HepG2 (cell line): ENCODE results near the gene SLC39A10. TPM values are rescaled to one million over a fixed set of nuclear protein-coding genes. Genes with fewer than 3 reads are reported as not detected.

Experiments used
- ATAC-seq: fragments of 200-7000 bp; cut with Tn5 transposase; 3 replicates; pipeline ENCODE4 v1.9.1; 2020; ENCODE audit warnings: mild to moderate bottlenecking, moderate library complexity
- BruUV-seq: library from RNA; stranded (reverse); fragments of 400-500 nt; replicated peaks from 2 replicates; lab custom pipeline; 2021; lab: Mats Ljungman, UMichigan
- CTCF ChIA-PET: fragments of 300-600 bp; formaldehyde crosslinking; extraction: SDS; loops from one replicate; lab custom pipeline; 2021; ENCODE audit warnings: low total read pairs, inconsistent platforms, low intra/inter-chr PET ratio; lab: Yijun Ruan, JAX
- POLR2A ChIA-PET: fragments of 350-600 bp; sonication (Branson Sonifier 250); formaldehyde crosslinking; loops from one replicate; lab custom pipeline; 2020; ENCODE audit warnings: antibody characterized with exemption, inconsistent platforms; lab: Yijun Ruan, JAX
- DNase-seq: peaks from one replicate; pipeline ENCODE4 v3.0.0-alpha.2; 2015; ENCODE audit warnings: low spot score
- FAIRE-seq: peaks from 3 replicates; lab custom pipeline; 2011; peaks lifted over from hg19 to GRCh38; lab: Jason Lieb, UNC
- H2AFZ ChIP-seq: one replicate; pipeline ENCODE4 v1.6.1; 2011; ENCODE audit warnings: low read length, inconsistent platforms
- H3K27ac ChIP-seq: fragments of 300-600 bp; 3 replicates; pipeline ENCODE4 v1.8.0; 2011; ENCODE audit warnings: mixed run types, mild to moderate bottlenecking, mixed read lengths, low read length, inconsistent platforms; ENCODE audit not compliant: insufficient read depth; ENCODE audit errors: extremely low read length
- H3K27me3 ChIP-seq, 2 experiments: fragments of 200-600 bp in 1 of 2; 2 replicates in 1 of 2; 3 replicates in 1 of 2; pipeline versions ENCODE4 v1.6.0 to v1.8.0; 2011; ENCODE audit warnings: low read length in 2 of 2, mild to moderate bottlenecking in 2 of 2, moderate library complexity in 2 of 2, inconsistent platforms in 1 of 2; ENCODE audit not compliant: insufficient read depth in 2 of 2, control insufficient read depth in 1 of 2
- H3K36me3 ChIP-seq, 2 experiments: fragments of 200-600 bp in 1 of 2; replicated peaks in 1 of 2; 2 replicates in 1 of 2; 3 replicates in 1 of 2; pipeline versions ENCODE4 v1.5.1 to v1.8.0; 2011; ENCODE audit warnings: low read length in 2 of 2, inconsistent platforms in 1 of 2; ENCODE audit not compliant: insufficient read depth in 2 of 2, control insufficient read depth in 1 of 2
- H3K4me1 ChIP-seq: 2 replicates; pipeline ENCODE4 v1.5.1; 2012; ENCODE audit warnings: low read length, inconsistent platforms; ENCODE audit not compliant: insufficient read depth
- H3K4me2 ChIP-seq: 2 replicates; pipeline ENCODE4 v1.6.0; 2011; ENCODE audit warnings: low read depth, low read length, inconsistent platforms
- H3K4me3 ChIP-seq, 3 experiments: fragments of 200-600 bp in 1 of 3; sonication (generic), shearing (Covaris generic) in 1 of 3; replicated peaks in 1 of 3; 2 replicates each; pipeline ENCODE4 v1.5.1; 2011 to 2016; ENCODE audit warnings: low read length in 3 of 3, inconsistent platforms in 2 of 3, low read depth in 2 of 3, mild to moderate bottlenecking in 2 of 3, control low read depth in 1 of 3, mixed read lengths in 1 of 3; ENCODE audit not compliant: insufficient read depth in 1 of 3
- H3K79me2 ChIP-seq: one replicate; pipeline ENCODE4 v1.6.1; 2011; ENCODE audit warnings: low read length, inconsistent platforms; ENCODE audit not compliant: insufficient read depth
- H3K9ac ChIP-seq: 2 replicates; pipeline ENCODE4 v1.6.0; 2011; ENCODE audit warnings: mild to moderate bottlenecking, low read depth, low read length, inconsistent platforms; ENCODE audit not compliant: insufficient read depth
- H3K9me3 ChIP-seq: 2 replicates; pipeline ENCODE4 v1.5.1; 2012; ENCODE audit warnings: mild to moderate bottlenecking, low read length
- H4K20me1 ChIP-seq: 2 replicates; pipeline ENCODE4 v1.6.0; 2011; ENCODE audit warnings: inconsistent platforms, mild to moderate bottlenecking, low read length, moderate library complexity; ENCODE audit not compliant: insufficient read depth
- IRX3 ChIP-seq: sonication (generic); formaldehyde crosslinking; IDR thresholded peaks from 2 replicates; pipeline ENCODE4 v1.8.1; 2023; ENCODE audit warnings: mild to moderate bottlenecking, low read depth, missing genetic modification reagents, borderline replicate concordance
- NFKBIZ ChIP-seq: IDR thresholded peaks from 2 replicates; pipeline ENCODE4 v1.6.1; 2018; ENCODE audit warnings: missing genetic modification reagents, missing compliant biosample characterization
- SIX4 ChIP-seq: sonication (generic); formaldehyde crosslinking; IDR thresholded peaks from 2 replicates; pipeline ENCODE4 v1.4.0; 2020; ENCODE audit warnings: missing genetic modification reagents
- SMYD3 ChIP-seq: sonication (generic); formaldehyde crosslinking; IDR thresholded peaks from 2 replicates; pipeline ENCODE4 v1.8.1; 2023; ENCODE audit warnings: mild to moderate bottlenecking, missing genetic modification reagents
- SP1 ChIP-seq, 2 experiments: fragments of 450-650 bp in 1 of 2; sonication (generic) in 1 of 2; formaldehyde crosslinking in 1 of 2; IDR thresholded peaks; 2 replicates each; pipeline versions ENCODE4 v1.4.0 to v1.6.1; 2016 to 2020; ENCODE audit warnings: missing genetic modification reagents in 1 of 2
- THAP11 ChIP-seq: IDR thresholded peaks from 2 replicates; pipeline ENCODE4 v1.6.1; 2016; ENCODE audit warnings: missing biosample characterization, missing genetic modification reagents
- ZNF563 ChIP-seq: sonication (generic); formaldehyde crosslinking; IDR thresholded peaks from 2 replicates; pipeline ENCODE4 v1.8.0; 2022; ENCODE audit warnings: mild to moderate bottlenecking, moderate library complexity, missing genetic modification reagents
- ZNF572 ChIP-seq: sonication (generic); formaldehyde crosslinking; IDR thresholded peaks from 2 replicates; pipeline ENCODE4 v1.5.1; 2020; ENCODE audit warnings: mild to moderate bottlenecking, missing genetic modification reagents
- WGBS: methylation state at CpG from one replicate; pipeline ENCODE4 v1.1.6; 2017; ENCODE audit warnings: low lambda C conversion rate; 5-methylcytosine and 5-hydroxymethylcytosine counted together
- in situ Hi-C: cut with HindIII; loops from 2 replicates; pipeline ENCODE4 v1.10.0; 2017; ENCODE audit warnings: low pct_unique_long_range_greater_than_20kb; ENCODE audit not compliant: extremely low pct_ligation_motif_present
- intact Hi-C: fragments of 100-400 bp; cut with micrococcal nuclease; formaldehyde crosslinking; loops from one replicate; pipeline ENCODE4 v1.10.0; 2022; ENCODE audit not compliant: unreplicated experiment
- polyA plus RNA-seq, 8 experiments: library from polyadenylated mRNA; depleted of rRNA in 3 of 8; stranded (reverse) in 7 of 8; unstranded in 1 of 8; fragments of >200 nt; fragmentation: Illumina TruSeq in 4 of 8; extraction: Trizol in 4 of 8; gene quantifications; 2 replicates each; pipeline versions ENCODE4 v1.2.1 to v1.2.3, GENCODE V29; 2011 to 2016; ENCODE audit warnings: low read depth in 4 of 8, missing spikeins in 1 of 8, mixed read lengths in 1 of 8; ENCODE audit not compliant: insufficient read depth in 1 of 8
- total RNA-seq, 5 experiments: library from RNA; depleted of rRNA; stranded (reverse); fragments of >200 nt; fragmentation: Illumina TruSeq; extraction: Trizol; gene quantifications; 2 replicates each; pipeline ENCODE4 v1.2.3, GENCODE V29; 2016; ENCODE audit warnings: low read depth in 1 of 5
- TF ChIP-seq, protein P1 (sequence below): sonication (generic); formaldehyde crosslinking; IDR thresholded peaks from 2 replicates; pipeline ENCODE4 v1.8.1; 2023; ENCODE audit warnings: mild to moderate bottlenecking, missing genetic modification reagents, borderline replicate concordance
- TF ChIP-seq, protein P2 (sequence below): sonication (generic); formaldehyde crosslinking; IDR thresholded peaks from 2 replicates; pipeline ENCODE4 v1.5.0; 2020; ENCODE audit warnings: missing genetic modification reagents
- TF ChIP-seq, protein P3 (sequence below), 2 experiments: sonication (generic) in 1 of 2; formaldehyde crosslinking in 1 of 2; IDR thresholded peaks; 2 replicates each; pipeline versions ENCODE4 v1.5.1 to v1.6.1; 2011 to 2020; ENCODE audit warnings: borderline replicate concordance in 1 of 2, low read depth in 1 of 2, low read length in 1 of 2, mild to moderate bottlenecking in 1 of 2, missing genetic modification reagents in 1 of 2, moderate library complexity in 1 of 2
- TF ChIP-seq, protein P4 (sequence below): sonication (generic); formaldehyde crosslinking; conservative IDR thresholded peaks from 2 replicates; pipeline ENCODE4 v1.8.0; 2022; ENCODE audit warnings: mild to moderate bottlenecking, moderate library complexity, missing genetic modification reagents

The SLC39A10 gene
- total and polyA plus RNA-seq, 2 of the 13 experiments (the other 11 are each of a cell fraction or from before 2014, with no cell fraction given) = 13.2 to 21.0 TPM

DNA sequence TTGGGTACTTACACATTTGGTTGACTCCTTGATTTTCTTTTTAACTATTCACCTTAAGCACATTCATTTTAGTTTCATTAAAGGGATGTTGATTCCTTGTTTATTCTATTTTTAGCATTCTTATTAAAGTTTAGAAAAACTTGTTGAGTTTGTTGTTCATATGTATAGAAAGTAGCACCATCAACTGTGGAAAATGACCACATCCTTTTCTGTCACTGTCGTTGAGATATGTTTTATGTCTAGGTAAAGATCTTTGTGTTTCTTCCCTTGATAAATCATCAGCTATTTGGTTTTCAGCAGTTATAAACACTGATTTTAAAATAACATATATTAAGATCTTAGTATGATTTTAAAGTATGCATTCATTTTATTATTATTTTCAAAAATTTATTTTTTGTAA, 25.1 kb downstream of the SLC39A10 start:
- Histone ChIP-seq H3K4me2 (no peak overlapping the region), H3K79me2 (no peaks in the 10 kb centered on the region)
- in situ Hi-C loops = no loop called here

More for the DNA sequence above, 25.1 kb downstream of the SLC39A10 start:
- intact Hi-C loops = no loop called here
- no peak for ATAC-seq
- peaks cover 6% of the 10 kb centered on the region for H3K4me1 ChIP-seq
- H3K27me3 ChIP-seq = no peaks in the 10 kb centered on the region
- POLR2A ChIA-PET = no interaction called here
- DNase-seq = no peak
- no peak for FAIRE-seq
- no peak overlapping the region for H3K4me3 ChIP-seq
- H2AFZ ChIP-seq = no peak overlapping the region
- TF ChIP-seq ZNF572 (CRISPR knock-in tag) = no peak
- TF ChIP-seq, protein P1, sequence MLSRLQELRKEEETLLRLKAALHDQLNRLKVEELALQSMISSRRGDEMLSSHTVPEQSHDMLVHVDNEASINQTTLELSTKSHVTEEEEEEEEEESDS (CRISPR knock-in tag) = no peak
- no peak for TF ChIP-seq SP1 (IDR thresholded peaks at IDR 0.05)
- TF ChIP-seq SP1 (CRISPR knock-in tag; IDR thresholded peaks at IDR 0.05) = no peak
- TF ChIP-seq IRX3 (CRISPR knock-in tag) = no peak
- TF ChIP-seq SMYD3 = no peak
- TF ChIP-seq SIX4 = no peak
- TF ChIP-seq, protein P2, sequence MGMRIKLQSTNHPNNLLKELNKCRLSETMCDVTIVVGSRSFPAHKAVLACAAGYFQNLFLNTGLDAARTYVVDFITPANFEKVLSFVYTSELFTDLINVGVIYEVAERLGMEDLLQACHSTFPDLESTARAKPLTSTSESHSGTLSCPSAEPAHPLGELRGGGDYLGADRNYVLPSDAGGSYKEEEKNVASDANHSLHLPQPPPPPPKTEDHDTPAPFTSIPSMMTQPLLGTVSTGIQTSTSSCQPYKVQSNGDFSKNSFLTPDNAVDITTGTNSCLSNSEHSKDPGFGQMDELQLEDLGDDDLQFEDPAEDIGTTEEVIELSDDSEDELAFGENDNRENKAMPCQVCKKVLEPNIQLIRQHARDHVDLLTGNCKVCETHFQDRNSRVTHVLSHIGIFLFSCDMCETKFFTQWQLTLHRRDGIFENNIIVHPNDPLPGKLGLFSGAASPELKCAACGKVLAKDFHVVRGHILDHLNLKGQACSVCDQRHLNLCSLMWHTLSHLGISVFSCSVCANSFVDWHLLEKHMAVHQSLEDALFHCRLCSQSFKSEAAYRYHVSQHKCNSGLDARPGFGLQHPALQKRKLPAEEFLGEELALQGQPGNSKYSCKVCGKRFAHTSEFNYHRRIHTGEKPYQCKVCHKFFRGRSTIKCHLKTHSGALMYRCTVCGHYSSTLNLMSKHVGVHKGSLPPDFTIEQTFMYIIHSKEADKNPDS (CRISPR knock-in tag) = no peak
- TF ChIP-seq, protein P3, sequence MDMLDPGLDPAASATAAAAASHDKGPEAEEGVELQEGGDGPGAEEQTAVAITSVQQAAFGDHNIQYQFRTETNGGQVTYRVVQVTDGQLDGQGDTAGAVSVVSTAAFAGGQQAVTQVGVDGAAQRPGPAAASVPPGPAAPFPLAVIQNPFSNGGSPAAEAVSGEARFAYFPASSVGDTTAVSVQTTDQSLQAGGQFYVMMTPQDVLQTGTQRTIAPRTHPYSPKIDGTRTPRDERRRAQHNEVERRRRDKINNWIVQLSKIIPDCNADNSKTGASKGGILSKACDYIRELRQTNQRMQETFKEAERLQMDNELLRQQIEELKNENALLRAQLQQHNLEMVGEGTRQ (IDR thresholded peaks at IDR 0.05; ENCODE audit: low read depth, low read length) = no peak
- TF ChIP-seq, protein P3 (CRISPR knock-in tag; IDR thresholded peaks at IDR 0.05; ENCODE audit: borderline replicate concordance) = no peak
- no peak for TF ChIP-seq NFKBIZ (CRISPR knock-in tag)
- no peak for TF ChIP-seq THAP11 (CRISPR knock-in tag)
- TF ChIP-seq ZNF563 (CRISPR knock-in tag) = no peak
- TF ChIP-seq, protein P4, sequence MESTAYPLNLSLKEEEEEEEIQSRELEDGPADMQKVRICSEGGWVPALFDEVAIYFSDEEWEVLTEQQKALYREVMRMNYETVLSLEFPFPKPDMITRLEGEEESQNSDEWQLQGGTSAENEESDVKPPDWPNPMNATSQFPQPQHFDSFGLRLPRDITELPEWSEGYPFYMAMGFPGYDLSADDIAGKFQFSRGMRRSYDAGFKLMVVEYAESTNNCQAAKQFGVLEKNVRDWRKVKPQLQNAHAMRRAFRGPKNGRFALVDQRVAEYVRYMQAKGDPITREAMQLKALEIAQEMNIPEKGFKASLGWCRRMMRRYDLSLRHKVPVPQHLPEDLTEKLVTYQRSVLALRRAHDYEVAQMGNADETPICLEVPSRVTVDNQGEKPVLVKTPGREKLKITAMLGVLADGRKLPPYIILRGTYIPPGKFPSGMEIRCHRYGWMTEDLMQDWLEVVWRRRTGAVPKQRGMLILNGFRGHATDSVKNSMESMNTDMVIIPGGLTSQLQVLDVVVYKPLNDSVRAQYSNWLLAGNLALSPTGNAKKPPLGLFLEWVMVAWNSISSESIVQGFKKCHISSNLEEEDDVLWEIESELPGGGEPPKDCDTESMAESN (CRISPR knock-in tag) = no peak
- TF ChIP-seq, all 625 proteins: peak for 0
- H4K20me1 ChIP-seq = no peaks in the 10 kb centered on the region
- no TSS peak for BruUV-seq
- H3K9ac ChIP-seq = no peak overlapping the region
- no peaks in the 10 kb centered on the region for H3K9me3 ChIP-seq
- no peak overlapping the region for H3K27ac ChIP-seq
- 96% methylated on average over 1 of the region's 1 CpG for WGBS
- peaks cover 1 to 6% of the 10 kb centered on the region in 2 experiments; a peak in 3 of 5 replicates for H3K36me3 ChIP-seq
- CTCF ChIA-PET = no interaction called here
